NOMO-1 treated with DMSO at 0.1 percent for 48 hours (cell line): Measurements from ENCODE around the gene CPZ.

Experiments
- DNase-seq: peaks from one replicate; lab custom pipeline; 2025; ENCODE audit not compliant: unreplicated experiment; lab: John Stamatoyannopoulos, UW

Gene CPZ

GRCh38 chr4:8593264-8594096 lies 915 bp downstream of the CPZ start:
- DNase-seq = no peak

- peak; percentile 15 for DNase-seq
Measured at GRCh38 chr4:8594097-8595038, 1.8 kb downstream of the CPZ start.

- no peak for DNase-seq
Measured at GRCh38 chr4:8595237-8596087, 2.9 kb downstream of the CPZ start.

GRCh38 chr4:8596891-8597290 lies 4.3 kb downstream of the CPZ start:
- no peak for DNase-seq

- DNase-seq = no peak
Measured at GRCh38 chr4:8597319-8597718, 4.8 kb downstream of the CPZ start.

- DNase-seq = no peak
Measured at GRCh38 chr4:8597791-8598190, 5.2 kb downstream of the CPZ start.

- DNase-seq = no peak
Measured at GRCh38 chr4:8598391-8599090, 6.0 kb downstream of the CPZ start.

- no peak for DNase-seq
Measured at GRCh38 chr4:8599091-8599460, 6.5 kb downstream of the CPZ start.

GRCh38 chr4:8599657-8600056 lies 7.1 kb downstream of the CPZ start:
- DNase-seq = no peak

- DNase-seq = no peak
Measured at GRCh38 chr4:8600266-8600665, 7.7 kb downstream of the CPZ start.

GRCh38 chr4:8600686-8601085 lies 8.1 kb downstream of the CPZ start:
- no peak for DNase-seq

- DNase-seq = no peak
Measured at GRCh38 chr4:8601086-8601485, 8.5 kb downstream of the CPZ start.

- DNase-seq = no peak
Measured at GRCh38 chr4:8601556-8601955, 9.0 kb downstream of the CPZ start.

GRCh38 chr4:8602686-8603430 lies 10.3 kb downstream of the CPZ start:
- DNase-seq = no peak

- no peak for DNase-seq
Measured at GRCh38 chr4:8603931-8604330, 11.4 kb downstream of the CPZ start.

GRCh38 chr4:8605289-8605688 lies 12.7 kb downstream of the CPZ start:
- DNase-seq = no peak

GRCh38 chr4:8606476-8606875 lies 13.9 kb downstream of the CPZ start:
- DNase-seq = no peak

GRCh38 chr4:8606966-8607365 lies 14.4 kb downstream of the CPZ start:
- DNase-seq = no peak

GRCh38 chr4:8607603-8608481 lies 15.3 kb downstream of the CPZ start:
- no peak for DNase-seq
